Stimulated activated CD8-positive, alpha-beta memory T cell treated with anti-CD3 and anti-CD28 coated beads, Interleukin-7, amount 100 ng/mL, for 24 hours (primary cell): ENCODE results near the gene CD93.

Experiments used
- DNase-seq: peaks from one replicate; pipeline ENCODE4 v3.0.0-alpha.2; 2020; ENCODE audit warnings: low read depth

The CD93 gene

GRCh38 chr20:23086056-23086566, at the start of gene CD93:
Gene CD93 (minus strand): TSS chr20:23086324. CDS start chr20:23086192, 132 bp downstream.
- no peak for DNase-seq

GRCh38 chr20:23133560-23133998, 47.5 kb upstream of the CD93 start:
- no peak for DNase-seq

GRCh38 chr20:23132930-23133559, 46.9 kb upstream of the CD93 start:
- DNase-seq = no peak

GRCh38 chr20:23132293-23132929, 46.3 kb upstream of the CD93 start:
- no peak for DNase-seq

GRCh38 chr20:23131766-23132165, 45.6 kb upstream of the CD93 start:
- DNase-seq = no peak

- no peak for DNase-seq
Observed at GRCh38 chr20:23130622-23131140, 44.6 kb upstream of the CD93 start.

- DNase-seq = no peak
Observed at GRCh38 chr20:23129891-23130621, 43.9 kb upstream of the CD93 start.

- no peak for DNase-seq
Observed at GRCh38 chr20:23129266-23129665, 43.1 kb upstream of the CD93 start.

GRCh38 chr20:23128461-23129125, 42.5 kb upstream of the CD93 start:
- no peak for DNase-seq

GRCh38 chr20:23127506-23128279, 41.6 kb upstream of the CD93 start:
- no peak for DNase-seq

- no peak for DNase-seq
Observed at GRCh38 chr20:23126281-23127061, 40.3 kb upstream of the CD93 start.

GRCh38 chr20:23125625-23126191, 39.6 kb upstream of the CD93 start:
- no peak for DNase-seq

GRCh38 chr20:23125159-23125558, 39.0 kb upstream of the CD93 start:
- no peak for DNase-seq

- no peak for DNase-seq
Observed at GRCh38 chr20:23123886-23124285, 37.8 kb upstream of the CD93 start.

GRCh38 chr20:23122796-23123655, 36.9 kb upstream of the CD93 start:
- no peak for DNase-seq

- no peak for DNase-seq
Observed at GRCh38 chr20:23122321-23122720, 36.2 kb upstream of the CD93 start.

- DNase-seq = no peak
Observed at GRCh38 chr20:23121751-23122320, 35.7 kb upstream of the CD93 start.

GRCh38 chr20:23120936-23121750, 35.0 kb upstream of the CD93 start:
- no peak for DNase-seq
